Transverse colon (tissue), 4 donors: ENCODE data around the gene TST. TPM values are rescaled to one million over a fixed set of nuclear protein-coding genes. Genes with fewer than 3 reads are reported as not detected.
A peak's percentile ranks its signal among the peaks of the same experiment; 100 is the strongest.

ENCODE experiments used
- DNase-seq: peaks from one replicate; pipeline ENCODE4 v3.0.0-alpha.2; 2019
- H3K27ac ChIP-seq, 4 donors: fragments of 200-600 bp; sonication (generic); 2 replicates each; pipeline ENCODE4 v1.5.1; 2016 to 2018; ENCODE audit warnings: inconsistent platforms in 4 of 4
- H3K27me3 ChIP-seq: fragments of 200-600 bp; sonication (generic); 2 replicates; pipeline ENCODE4 v1.5.1; 2017; ENCODE audit warnings: inconsistent platforms
- H3K36me3 ChIP-seq, 4 donors: fragments of 200-600 bp; sonication (generic); 2 replicates each; pipeline ENCODE4 v1.5.1; 2017 to 2019; ENCODE audit warnings: inconsistent platforms in 4 of 4
- H3K4me1 ChIP-seq, 4 donors: fragments of 200-600 bp; sonication (generic); 2 replicates each; pipeline ENCODE4 v1.5.1; 2017 to 2020; ENCODE audit warnings: inconsistent platforms in 4 of 4
- H3K4me3 ChIP-seq, 4 donors: fragments of 200-600 bp; sonication (generic); 1 replicate in 1 of 4; 2 replicates in 3 of 4; pipeline versions ENCODE4 v1.5.1 to v1.6.1; 2017 to 2019; ENCODE audit warnings: inconsistent platforms in 4 of 4
- H3K9me3 ChIP-seq, 2 donors: fragments of 200-600 bp; sonication (generic); 2 replicates each; pipeline ENCODE4 v1.5.1; 2017 to 2019; ENCODE audit warnings: inconsistent platforms in 2 of 2
- CTCF ChIP-seq, 5 experiments: fragments of 200-600 bp in 3 of 5; fragments of 450-650 bp in 2 of 5; sonication (generic) in 3 of 5; IDR thresholded peaks; 1 replicate in 2 of 5; 2 replicates in 3 of 5; pipeline ENCODE4 v1.5.1; 2016 to 2017; ENCODE audit warnings: antibody characterized with exemption in 5 of 5, inconsistent platforms in 3 of 5, mild to moderate bottlenecking in 2 of 5, moderate library complexity in 1 of 5
- EP300 ChIP-seq: sonication (generic); formaldehyde crosslinking; IDR thresholded peaks from one replicate; pipeline ENCODE4 v1.6.1; 2017; ENCODE audit warnings: antibody characterized with exemption, low read depth
- POLR2A ChIP-seq: fragments of 450-650 bp; IDR thresholded peaks from one replicate; pipeline ENCODE4 v1.6.1; 2016; ENCODE audit warnings: antibody characterized with exemption, mild to moderate bottlenecking, moderate library complexity
- POLR2AphosphoS5 ChIP-seq, 3 donors: sonication (generic); formaldehyde crosslinking; IDR thresholded peaks; one replicate each; pipeline ENCODE4 v1.6.1; 2016; ENCODE audit warnings: antibody characterized with exemption in 3 of 3
- WGBS, 2 donors: methylation state at CpG; one replicate each; pipeline ENCODE4 v1.1.5; 2018; ENCODE audit warnings: low coverage in 1 of 2; 5-methylcytosine and 5-hydroxymethylcytosine counted together
- in situ Hi-C, 4 donors: fragments of 200-750 bp; cut with MboI; loops; one replicate each; pipeline versions ENCODE4 v1.15.0 to v1.15.1; 2017; ENCODE audit warnings: low sequenced_read_pairs in 3 of 4, low pct_ligation_motif_present in 1 of 4, low pct_unique_long_range_greater_than_20kb in 1 of 4
- intact Hi-C: fragments of 100-400 bp; cut with DNase I; formaldehyde crosslinking; loops from one replicate; pipeline ENCODE4 v1.15.1; 2023; ENCODE audit warnings: low total_unique reads
- total RNA-seq, 4 donors: library from RNA; depleted of rRNA; stranded (reverse); fragments of >200 nt; gene quantifications; one replicate each; pipeline ENCODE4 v1.1.0, GENCODE V29; 2016

Gene TST
- total RNA-seq, 4 donors from 2014 or later, result 246 to 719 (median 557) TPM

GRCh38 chr22:37033605-37034430, 14.6 kb upstream of the TST start:
- peaks cover 0 to 12% (median 0%) of the 10 kb centered on the region in 4 donors for H3K36me3 ChIP-seq
- peak overlapping the region; percentile 82 to 88 (median 86) for H3K27ac ChIP-seq
- in situ Hi-C loops (no loop called here), intact Hi-C loops (no loop called here)
- H3K4me1 ChIP-seq, result peaks cover 9 to 41% (median 25%) of the 10 kb centered on the region in 4 donors
- no peaks in the 10 kb centered on the region for H3K9me3 ChIP-seq
- no peak overlapping the region for H3K4me3 ChIP-seq
- DNase-seq, result peak; percentile 31
- H3K27me3 ChIP-seq, result peaks cover 7% of the 10 kb centered on the region
- TF ChIP-seq CTCF (IDR thresholded peaks at IDR 0.05), result no peak
- TF ChIP-seq POLR2AphosphoS5 (IDR thresholded peaks at IDR 0.05), result no peak
- no peak for TF ChIP-seq EP300
- no peak for TF ChIP-seq POLR2A
- 55 to 75% methylated on average over 2 to 23 of the region's 23 CpGs for WGBS, 2 donors

- in situ Hi-C loops (no loop called here), intact Hi-C loops (no loop called here)
These were observed 13.6 kb upstream of the TST start for GRCh38 chr22:37032535-37033460.

GRCh38 chr22:37032134-37032534, 12.9 kb upstream of the TST start:
- 35 to 66% methylated on average over 2 of the region's 2 CpGs for WGBS, 2 donors
- DNase-seq, result no peak
- Histone ChIP-seq H3K36me3 (peaks cover 0 to 13% (median 3%) of the 10 kb centered on the region in 4 donors), H3K27me3 (peaks cover 2% of the 10 kb centered on the region), H3K4me3 (peak overlapping the region in 1 of 4 donors; percentile 23), H3K4me1 (peaks cover 9 to 41% (median 25%) of the 10 kb centered on the region in 4 donors), H3K27ac (peak overlapping the region; percentile 82 to 88 (median 86)), H3K9me3 (no peaks in the 10 kb centered on the region)
- intact Hi-C loops, result no loop called here
- in situ Hi-C loops, result no loop called here
- TF ChIP-seq POLR2AphosphoS5 (IDR thresholded peaks at IDR 0.05) (no peak), POLR2A (no peak), EP300 (no peak), CTCF (IDR thresholded peaks at IDR 0.05) (no peak)

More at GRCh38 chr22:37032535-37033460, 13.6 kb upstream of the TST start:
- Histone ChIP-seq H3K36me3 (peaks cover 0 to 12% (median under 1%) of the 10 kb centered on the region in 4 donors), H3K4me3 (peak overlapping the region in 1 of 4 donors; percentile 23), H3K27ac (peak overlapping the region; percentile 82 to 88 (median 86)), H3K27me3 (peaks cover 7% of the 10 kb centered on the region), H3K4me1 (peaks cover 9 to 41% (median 25%) of the 10 kb centered on the region in 4 donors), H3K9me3 (no peaks in the 10 kb centered on the region)
- no peak for TF ChIP-seq CTCF (IDR thresholded peaks at IDR 0.05)
- TF ChIP-seq EP300, result no peak
- peak in 2 of 3 donors; percentile 49 to 59 for TF ChIP-seq POLR2AphosphoS5 (IDR thresholded peaks at IDR 0.05)
- peak; percentile 62 for TF ChIP-seq POLR2A
- DNase-seq, result peak; percentile 87
- 51 to 62% methylated on average over 3 to 18 of the region's 18 CpGs for whole genome bisulfite sequencing, 2 donors
